NCI-H2081 treated with DMSO at 0.1 percent for 48 hours (cell line): ENCODE results near the gene GMEB1.
A peak's percentile ranks its signal among the peaks of the same experiment; 100 is the strongest.
"Not testable (repeated sequence)": the region's sequence is repeated elsewhere in the genome, so short reads cannot be mapped to it uniquely, and the experiment has no call there.

Experiments used
- DNase-seq: peaks from one replicate; lab custom pipeline; 2025; lab: John Stamatoyannopoulos, UW

The GMEB1 gene

DNA sequence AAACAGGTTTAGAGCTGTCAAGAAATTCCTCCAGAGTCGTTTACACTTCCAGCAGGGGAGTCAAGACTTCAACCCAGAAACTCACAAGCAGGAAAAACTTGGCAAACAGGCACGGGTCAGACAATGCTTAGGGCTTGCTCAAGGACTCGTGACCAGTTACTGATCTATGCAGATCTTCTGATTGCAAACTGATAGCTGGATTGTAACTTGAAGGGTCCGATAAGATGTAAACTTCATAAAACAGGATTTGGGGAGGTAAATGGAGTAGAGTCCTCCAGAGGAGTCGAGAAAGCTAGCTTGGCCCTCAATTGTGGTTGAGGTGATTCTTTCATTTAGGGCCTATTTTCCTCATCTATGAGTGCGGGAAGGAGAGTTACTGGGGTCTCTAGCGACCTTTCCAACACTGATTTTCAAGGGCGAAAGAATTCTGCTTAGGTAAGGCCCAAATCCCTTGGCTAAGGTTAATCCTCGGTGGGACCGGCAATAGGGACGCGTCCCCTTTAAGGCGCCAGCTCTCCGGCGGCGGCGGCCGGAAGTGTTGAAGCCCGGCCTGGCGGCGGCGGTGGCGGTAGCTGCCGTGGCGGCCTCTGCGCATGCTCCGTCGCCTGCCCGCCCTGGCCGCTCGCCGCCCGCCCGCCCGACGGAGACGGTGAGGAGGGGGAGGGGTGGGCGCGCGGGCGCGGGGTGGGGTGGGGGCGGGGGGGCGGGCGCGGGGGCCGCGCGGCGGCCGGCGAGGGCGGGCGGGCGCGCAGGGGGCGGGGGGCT lies at the start of gene GMEB1:
Gene GMEB1 (plus strand): TSS at position 594 of the 765 bp plus-strand sequence. CDS start 14,829 bp downstream, outside the sequence.
- DNase-seq = peak; percentile 70

GRCh38 chr1:28631713-28632112 lies 36.9 kb upstream of the GMEB1 start:
- no peak for DNase-seq

DNA sequence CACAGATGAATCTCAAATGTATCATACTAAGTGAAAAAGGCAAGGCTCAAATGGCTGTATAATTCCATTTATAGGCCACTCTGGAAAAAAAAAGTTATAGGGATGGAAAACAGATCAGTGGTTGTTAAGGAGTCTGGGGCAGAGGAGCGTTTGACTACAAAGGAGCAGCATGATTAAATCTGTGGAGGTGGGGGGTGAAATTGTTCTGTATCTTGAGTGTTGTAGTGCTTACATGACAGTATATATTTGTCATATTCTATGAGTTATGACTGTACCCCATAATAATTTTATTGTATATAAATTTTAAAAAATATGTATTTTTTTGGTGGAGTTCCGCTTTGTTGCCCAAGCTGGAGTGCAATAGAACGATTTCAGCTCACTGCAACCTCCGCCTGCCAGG lies 36.0 kb upstream of the GMEB1 start:
- no peak for DNase-seq

DNA sequence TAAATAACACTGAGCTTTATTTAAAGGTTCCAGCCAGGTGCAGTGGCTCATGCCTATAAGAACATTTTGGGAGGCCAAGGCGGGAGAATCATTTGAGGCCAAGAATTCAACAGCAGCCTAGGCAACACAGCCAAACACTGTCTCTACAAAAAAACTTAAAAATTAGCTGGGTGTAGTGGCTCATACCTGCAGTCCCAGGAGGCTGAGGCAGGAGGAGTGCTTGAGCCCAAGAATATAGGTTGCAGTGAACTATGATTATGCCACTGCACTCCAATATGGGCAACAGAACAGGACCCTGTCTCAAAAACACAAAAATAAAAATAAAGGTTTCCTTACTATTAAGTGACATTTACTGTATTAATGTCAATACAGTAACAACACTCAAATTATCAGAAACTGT lies 27.8 kb upstream of the GMEB1 start:
- no peak for DNase-seq

- no peak for DNase-seq
Measured at GRCh38 chr1:28642056-28642846, 26.3 kb upstream of the GMEB1 start.

DNA sequence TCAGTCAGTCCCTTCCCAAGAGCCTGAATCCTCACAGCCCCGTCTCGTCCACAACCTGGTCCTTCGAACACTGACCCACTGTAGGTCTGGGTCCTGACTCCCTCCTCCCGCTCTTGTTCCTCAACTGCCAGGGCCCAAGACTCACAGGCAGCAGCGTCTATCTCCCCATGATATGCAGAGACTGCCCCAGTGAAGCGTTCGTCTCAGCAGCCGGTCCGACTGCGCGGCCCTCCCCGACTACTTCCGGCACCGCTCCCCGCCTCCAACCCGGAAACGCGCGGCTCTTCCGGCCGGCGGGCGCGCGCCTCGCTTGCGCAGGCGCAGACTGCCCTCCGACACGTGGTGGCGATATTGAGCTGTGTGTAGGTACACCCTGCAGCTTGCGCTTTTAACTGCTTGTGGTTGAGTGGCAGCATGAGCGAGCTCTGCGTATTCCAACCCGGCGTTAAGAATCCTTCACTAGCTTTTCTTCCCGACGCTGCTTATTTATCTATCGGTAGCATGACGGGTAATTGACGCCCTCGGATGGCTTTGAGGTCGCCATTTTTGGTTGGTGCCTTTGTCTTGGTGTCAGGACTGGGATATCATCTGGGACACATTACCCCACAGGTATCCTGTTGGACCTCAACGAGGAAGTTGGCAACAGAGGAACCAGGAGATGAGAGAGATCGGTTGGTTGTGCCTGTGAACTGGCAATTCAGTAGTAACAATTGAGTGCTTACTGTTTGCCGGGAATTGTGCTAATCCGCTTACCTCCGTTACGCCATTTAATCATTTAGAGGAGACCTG lies 25.5 kb upstream of the GMEB1 start, which contains the start of gene TAF12:
Gene TAF12 (minus strand): TSS at position 221 of the 789 bp plus-strand sequence. CDS start 20,986 bp downstream, outside the sequence.
- peak; percentile 82 for DNase-seq

- DNase-seq = no peak
Measured at GRCh38 chr1:28644494-28644893, 24.1 kb upstream of the GMEB1 start.

- not testable (repeated sequence) for DNase-seq
Measured at GRCh38 chr1:28645406-28645805, 23.2 kb upstream of the GMEB1 start.

GRCh38 chr1:28646040-28646439 lies 22.5 kb upstream of the GMEB1 start:
- no peak for DNase-seq

- DNase-seq = peak; percentile 94
Measured at GRCh38 chr1:28648008-28648473, 20.5 kb upstream of the GMEB1 start.

DNA sequence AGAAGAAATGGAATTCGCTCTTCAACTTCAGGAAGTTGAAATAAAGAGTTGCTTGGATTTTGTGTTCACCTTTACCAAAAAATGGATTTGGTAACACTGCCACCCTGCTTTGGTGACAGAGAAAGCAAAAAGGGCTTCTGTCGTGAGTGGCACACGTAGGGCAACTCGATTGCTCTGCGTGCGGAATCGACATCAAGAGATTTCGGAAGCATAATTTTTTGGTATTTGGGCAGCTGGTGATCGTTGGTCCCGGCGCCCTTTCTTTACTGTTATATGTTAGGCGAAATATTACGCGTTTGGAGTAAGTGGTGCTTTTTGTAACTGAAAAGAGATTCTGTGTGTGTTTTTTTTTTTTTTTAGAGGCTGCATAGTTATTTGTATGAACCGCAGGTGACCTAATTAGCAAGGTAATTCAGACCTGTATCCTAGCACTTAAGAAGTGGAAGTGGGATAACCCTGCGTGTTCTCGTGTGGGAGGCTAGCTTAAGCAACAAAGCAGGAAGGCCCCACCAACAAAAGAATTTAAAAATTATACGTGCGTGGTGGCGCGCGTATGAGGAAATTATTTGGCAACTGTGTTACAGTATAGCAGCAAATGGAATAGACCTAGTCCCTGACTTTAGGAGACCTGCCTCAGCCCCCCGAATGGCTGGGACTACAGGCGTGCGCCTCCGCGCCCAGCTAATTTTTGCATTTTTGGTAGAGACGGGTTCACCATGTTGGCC lies 19.9 kb upstream of the GMEB1 start, which contains the start of gene RNU11:
Gene RNU11 (plus strand): TSS at position 127 of the 725 bp plus-strand sequence.
- DNase-seq = peak; percentile 95

GRCh38 chr1:28653063-28653462 lies 15.5 kb upstream of the GMEB1 start:
- not testable (repeated sequence) for DNase-seq

DNA sequence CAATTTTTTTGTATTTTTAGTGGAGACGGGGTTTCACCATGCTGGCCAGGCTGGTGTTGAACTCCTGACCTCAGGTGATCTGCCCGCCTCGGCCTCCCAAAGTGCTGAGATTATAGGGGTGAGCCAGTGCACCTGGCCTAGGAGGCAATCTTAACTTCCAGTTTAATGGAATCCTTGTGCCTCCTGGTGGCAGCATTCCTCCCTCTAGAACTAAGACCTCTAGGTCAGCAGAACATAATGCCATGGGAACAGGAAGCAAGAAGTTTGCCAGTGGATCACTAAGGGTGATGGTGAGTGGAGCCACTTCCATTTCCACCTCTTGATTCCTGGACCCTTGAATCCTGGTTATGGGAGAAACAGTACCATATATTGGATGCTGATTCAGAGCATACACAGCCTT lies 14.7 kb upstream of the GMEB1 start:
- DNase-seq = not testable (repeated sequence)

DNA sequence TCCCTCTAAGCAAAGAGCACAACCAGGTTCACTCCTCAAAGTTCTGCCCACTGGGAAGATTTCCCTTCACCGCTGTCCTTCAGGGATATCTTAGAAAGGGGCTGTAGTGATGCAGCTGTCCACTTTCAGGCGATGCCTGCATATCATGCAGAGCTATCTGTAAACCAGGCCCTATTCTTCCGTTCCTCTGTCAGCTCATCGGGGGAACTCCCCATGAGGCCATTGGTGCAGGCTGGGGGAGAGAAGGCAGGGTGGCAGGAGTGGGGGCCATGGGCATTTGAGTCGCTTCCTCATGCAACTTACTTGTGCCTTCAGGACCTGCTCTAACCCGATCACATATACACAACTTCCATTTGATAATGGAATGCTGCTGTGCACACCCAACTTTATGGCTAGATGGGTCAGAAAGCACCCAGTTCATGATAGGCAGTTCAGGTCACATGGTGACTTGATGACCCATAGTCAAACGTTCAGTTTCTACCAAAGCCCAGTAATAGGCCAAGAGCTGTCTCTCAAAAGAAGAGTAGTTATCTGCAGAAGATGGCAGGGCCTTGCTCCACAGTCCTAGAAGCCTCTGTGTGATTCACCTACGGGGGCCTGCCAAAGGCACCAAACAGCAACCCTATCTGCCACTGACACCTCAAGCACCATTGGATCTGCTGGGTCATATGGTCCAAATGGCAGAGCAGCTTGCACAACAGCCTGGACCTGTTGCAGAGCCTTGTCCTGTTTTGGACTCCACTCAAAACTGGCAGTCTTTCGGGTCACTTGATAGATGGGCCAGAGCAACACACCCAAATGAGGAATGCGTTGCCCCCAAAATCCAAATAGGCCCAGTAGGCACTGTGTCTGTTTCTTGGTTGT lies 12.9 kb upstream of the GMEB1 start:
- DNase-seq = not testable (repeated sequence)

DNA sequence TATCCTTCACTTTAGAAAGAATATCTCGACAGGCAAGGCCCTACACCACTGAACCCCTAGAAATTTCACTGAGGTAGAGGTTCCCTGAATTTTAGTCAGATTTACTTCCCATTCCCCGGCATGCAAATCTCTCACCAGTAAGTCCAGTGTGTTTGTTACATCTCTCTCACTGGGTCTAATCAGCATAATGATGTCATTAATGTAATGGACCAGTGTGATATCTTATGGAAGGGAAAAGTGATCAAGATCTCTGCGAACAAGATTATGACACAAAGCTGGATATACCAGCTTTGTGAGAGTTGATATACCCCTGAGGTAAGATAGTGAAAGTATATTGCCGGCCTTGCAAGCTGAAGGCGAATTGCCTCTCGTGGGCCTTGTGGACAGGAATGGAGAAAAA lies 12.2 kb upstream of the GMEB1 start:
- no peak for DNase-seq

- no peak for DNase-seq
Measured at GRCh38 chr1:28663871-28664470, 4.6 kb upstream of the GMEB1 start.

GRCh38 chr1:28666806-28667205 lies 1.8 kb upstream of the GMEB1 start:
- no peak for DNase-seq

GRCh38 chr1:28668956-28669723 lies 556 bp downstream of the GMEB1 start:
- no peak for DNase-seq

GRCh38 chr1:28671254-28671780 lies 2.7 kb downstream of the GMEB1 start:
- no peak for DNase-seq
